HG03571 (cell line): ENCODE results near the gene STARD9.
"Not testable (repeated sequence)": the region's sequence is repeated elsewhere in the genome, so short reads cannot be mapped to it uniquely, and the experiment has no call there.

Source experiments
- ATAC-seq: cut with Tn5 transposase; IDR thresholded peaks from one replicate; pipeline ENCODE4 v1.9.1; 2021; ENCODE audit not compliant: unreplicated experiment

The STARD9 gene

DNA sequence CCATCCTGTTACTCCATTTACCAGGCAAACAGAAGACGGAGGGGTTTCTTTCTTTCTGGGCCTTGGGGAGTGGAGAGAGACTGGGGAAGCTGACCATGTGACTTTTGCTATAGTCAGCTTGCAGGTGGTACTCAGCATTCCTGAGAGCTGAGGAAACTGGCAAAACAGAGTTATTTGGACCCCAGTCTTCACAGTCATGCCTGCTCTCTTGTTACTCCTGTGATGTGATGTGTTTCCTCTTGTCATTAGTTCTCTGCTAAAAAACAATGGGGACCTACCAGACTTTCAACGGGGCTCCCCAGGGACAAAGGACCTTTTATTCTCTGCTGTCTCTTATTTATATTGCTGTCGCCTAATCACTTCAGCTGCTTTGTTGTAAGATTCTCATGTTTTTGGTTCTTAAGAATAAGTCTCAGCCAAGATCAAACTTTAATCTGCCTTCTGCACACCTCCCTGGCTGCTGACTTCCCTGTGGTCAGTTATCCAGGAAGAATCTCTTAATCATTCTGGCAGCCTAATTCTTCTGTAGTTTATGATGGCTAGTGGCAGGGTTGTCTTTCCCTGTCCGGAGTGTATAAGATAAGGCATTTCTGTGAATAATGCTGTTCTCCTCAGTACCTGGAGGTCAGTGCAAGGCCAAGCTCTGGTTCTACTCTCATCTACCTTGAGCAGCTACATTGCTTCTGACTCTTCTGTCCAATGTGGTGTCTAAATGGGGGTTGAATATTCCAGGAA is 8.8 kb downstream of the STARD9 start:
- no peak for ATAC-seq

- ATAC-seq, result no peak
Observed at GRCh38 chr15:42590619-42591237, 15.3 kb downstream of the STARD9 start.

- ATAC-seq, result no peak
Observed at GRCh38 chr15:42591238-42591934, 16.0 kb downstream of the STARD9 start.

DNA sequence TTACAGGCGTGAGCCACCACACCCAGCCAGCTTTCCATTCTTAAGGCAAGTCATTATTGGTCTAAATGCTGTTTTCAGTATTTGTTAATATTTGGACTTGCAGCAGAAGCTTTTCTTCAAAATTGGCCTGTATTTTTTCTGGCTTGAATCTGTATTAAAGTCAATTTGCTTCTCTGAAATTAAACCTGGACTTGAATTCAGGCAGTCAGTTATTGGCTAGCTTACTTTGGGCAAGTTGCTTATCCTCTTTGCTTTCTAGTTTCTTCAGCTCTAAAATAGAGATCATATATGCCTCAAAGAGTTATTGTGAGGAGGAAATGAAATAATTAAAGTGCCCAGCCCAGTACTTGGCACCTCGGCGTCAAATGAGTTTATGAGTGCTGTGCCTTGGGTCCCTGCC is 17.3 kb downstream of the STARD9 start:
- ATAC-seq, result no peak

- ATAC-seq, result no peak
Observed at GRCh38 chr15:42593143-42593542, 17.7 kb downstream of the STARD9 start.

- no peak for ATAC-seq
Observed at GRCh38 chr15:42594095-42594494, 18.7 kb downstream of the STARD9 start.

GRCh38 chr15:42595626-42596240 is 20.3 kb downstream of the STARD9 start:
- ATAC-seq, result no peak

- not testable (repeated sequence) for ATAC-seq
Observed at GRCh38 chr15:42601316-42601715, 25.9 kb downstream of the STARD9 start.

- ATAC-seq, result no peak
Observed at GRCh38 chr15:42602501-42602900, 27.1 kb downstream of the STARD9 start.

GRCh38 chr15:42603978-42604377 is 28.6 kb downstream of the STARD9 start:
- ATAC-seq, result no peak

DNA sequence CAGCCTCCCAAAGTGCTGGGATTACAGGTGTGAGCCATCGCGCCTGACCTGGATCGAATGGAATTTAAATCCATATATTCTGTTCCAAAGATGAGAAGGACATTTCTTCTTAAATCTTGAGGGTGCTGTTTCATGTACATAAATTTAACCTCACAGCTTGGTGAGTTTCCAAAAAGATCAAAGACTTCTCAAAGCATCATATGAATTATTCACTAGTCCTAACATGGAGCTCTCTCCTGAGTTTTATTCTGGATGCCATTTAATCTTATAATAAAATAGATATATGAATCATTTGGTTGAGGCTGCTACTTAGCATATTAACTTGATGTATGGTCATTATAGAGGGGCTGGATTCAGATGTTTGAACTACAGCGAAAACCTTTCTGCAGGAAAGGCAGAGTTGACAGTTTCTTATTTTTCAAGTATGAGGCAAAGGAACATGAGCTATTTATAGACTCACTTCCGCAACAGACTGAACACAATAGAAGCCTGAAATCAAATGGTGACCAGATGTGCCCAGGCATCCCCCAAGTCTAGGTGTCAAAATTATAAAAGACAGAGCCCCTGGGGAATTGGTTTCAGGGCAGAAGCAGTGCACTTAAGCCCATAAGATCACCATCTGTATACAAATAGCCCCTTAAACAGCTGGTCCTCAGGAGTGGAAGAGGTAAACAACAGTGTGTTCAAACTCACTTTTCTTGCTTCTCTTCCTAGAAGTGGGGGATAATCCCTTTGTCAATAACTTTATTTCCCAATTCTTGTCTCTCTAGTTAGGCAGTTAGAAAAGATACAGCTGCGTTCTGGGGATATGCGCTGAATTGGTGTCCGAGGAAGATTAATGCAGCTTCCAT is 29.7 kb downstream of the STARD9 start:
- no peak for ATAC-seq

DNA sequence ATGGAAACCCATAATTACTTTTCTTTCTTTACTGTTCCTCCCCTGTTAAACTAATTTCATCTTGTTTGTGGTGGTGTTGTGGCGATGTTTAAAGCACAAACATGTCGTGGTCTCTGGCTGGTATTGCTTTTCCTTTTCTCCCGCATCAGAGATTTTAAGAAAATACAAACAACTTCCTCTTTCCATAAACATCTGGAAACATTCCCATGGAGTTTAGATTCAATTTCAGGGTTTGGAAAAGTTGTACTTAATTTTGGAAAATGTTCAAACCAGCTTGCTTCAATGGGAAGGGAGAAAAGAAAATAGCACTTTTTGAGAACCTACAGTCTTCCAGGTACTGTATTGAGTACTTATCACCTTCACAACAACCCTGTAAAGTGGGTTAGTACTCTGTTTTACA is 30.4 kb downstream of the STARD9 start:
- no peak for ATAC-seq

GRCh38 chr15:42608110-42608531 is 32.7 kb downstream of the STARD9 start:
- ATAC-seq, result peak; percentile 42

- no peak for ATAC-seq
Observed at GRCh38 chr15:42608752-42609488, 33.5 kb downstream of the STARD9 start.

GRCh38 chr15:42611532-42611931 is 36.1 kb downstream of the STARD9 start:
- no peak for ATAC-seq

GRCh38 chr15:42612367-42612912 is 37.0 kb downstream of the STARD9 start:
- no peak for ATAC-seq

DNA sequence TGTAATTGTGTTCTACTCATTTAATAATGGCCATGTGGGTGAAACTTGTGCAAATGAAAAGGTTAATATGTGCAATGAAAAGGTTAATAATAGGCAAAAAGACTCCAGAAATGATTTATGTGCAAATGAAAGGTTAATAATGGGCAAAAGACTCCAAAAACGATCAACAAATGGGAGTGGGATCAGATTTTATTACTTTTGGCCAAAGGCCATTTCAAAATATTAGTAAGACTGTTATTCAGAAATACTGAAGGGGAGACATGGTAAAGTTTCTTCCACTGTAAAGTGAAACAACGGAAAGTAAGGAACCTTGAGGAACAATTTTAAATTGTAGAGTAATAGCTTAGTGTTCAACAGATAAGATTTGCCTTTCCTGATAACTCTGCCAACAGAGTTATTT is 40.7 kb downstream of the STARD9 start:
- no peak for ATAC-seq

DNA sequence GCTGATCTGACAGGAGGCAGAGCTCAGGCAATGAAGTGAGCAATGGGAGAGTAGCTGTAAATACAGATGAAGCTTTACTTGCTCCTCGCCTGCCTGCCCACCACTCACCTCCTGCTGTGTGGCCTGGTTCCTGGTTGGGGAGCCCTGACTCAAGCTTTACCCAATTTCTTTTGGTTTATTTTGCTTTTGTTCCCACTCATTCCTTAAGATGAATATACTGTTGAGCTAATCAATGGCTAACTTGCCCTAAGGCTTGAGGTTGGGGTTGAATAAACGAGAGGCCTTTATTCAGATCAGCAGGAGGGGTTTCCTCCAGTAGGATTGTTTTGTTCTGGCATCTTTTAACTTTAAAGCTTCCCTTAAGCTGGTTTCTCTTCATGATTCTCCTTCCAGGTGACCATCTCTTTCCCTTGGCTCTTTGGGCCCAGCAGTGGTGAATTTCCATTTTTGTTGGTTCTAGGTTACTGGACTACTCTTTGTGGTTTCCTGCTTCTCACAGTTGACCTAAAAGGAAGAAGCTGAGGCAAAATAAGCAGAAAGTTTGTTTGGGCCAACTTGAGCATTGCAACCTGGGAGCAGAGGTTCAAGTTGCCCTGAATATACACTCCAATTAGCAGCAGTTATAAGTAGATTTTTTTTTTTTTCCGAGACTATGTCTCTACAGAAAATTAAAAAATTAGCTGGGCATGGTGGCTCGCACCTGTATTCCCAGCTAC is 44.4 kb downstream of the STARD9 start:
- ATAC-seq, result no peak

- no peak for ATAC-seq
Observed at GRCh38 chr15:42621386-42621785, 46.0 kb downstream of the STARD9 start.
